Smooth muscle cell (in vitro differentiated cells): ENCODE data around the gene NRP2. TPM values are rescaled to one million over a fixed set of nuclear protein-coding genes. Genes with fewer than 3 reads are reported as not detected.

Experiments used
- DNase-seq: peaks from one replicate; lab custom pipeline; 2025; ENCODE audit not compliant: unreplicated experiment; lab: John Stamatoyannopoulos, UW
- H2AFZ ChIP-seq: fragments of 200-600 bp; sonication (generic); 2 replicates; pipeline ENCODE4 v1.6.0; 2016; ENCODE audit warnings: antibody characterized with exemption, low read depth, mild to moderate bottlenecking
- H3F3A ChIP-seq: fragments of 200-600 bp; sonication (generic); 2 replicates; pipeline ENCODE4 v1.6.0; 2017; ENCODE audit warnings: antibody characterized with exemption, low read depth
- H3K27ac ChIP-seq: fragments of 200-600 bp; sonication (generic); 2 replicates; pipeline ENCODE4 v1.5.1; 2016; ENCODE audit warnings: low read depth, mild to moderate bottlenecking
- H3K27me3 ChIP-seq: fragments of 200-600 bp; sonication (generic); 2 replicates; pipeline ENCODE4 v1.6.1; 2016; ENCODE audit warnings: low read depth, mild to moderate bottlenecking
- H3K36me3 ChIP-seq: fragments of 200-600 bp; sonication (generic); 2 replicates; pipeline ENCODE4 v1.5.1; 2016; ENCODE audit warnings: low read depth
- H3K4me1 ChIP-seq: fragments of 200-600 bp; sonication (generic); 2 replicates; pipeline ENCODE4 v1.5.1; 2016; ENCODE audit warnings: low read depth
- H3K4me2 ChIP-seq: fragments of 200-600 bp; sonication (generic); 2 replicates; pipeline ENCODE4 v1.6.0; 2016; ENCODE audit warnings: mild to moderate bottlenecking
- H3K4me3 ChIP-seq: fragments of 200-600 bp; sonication (generic); 2 replicates; pipeline ENCODE4 v1.5.1; 2016; ENCODE audit warnings: mild to moderate bottlenecking
- H3K79me2 ChIP-seq: fragments of 200-600 bp; sonication (generic); 2 replicates; pipeline ENCODE4 v1.6.0; 2016; ENCODE audit warnings: low read depth, mild to moderate bottlenecking
- H3K9ac ChIP-seq: fragments of 200-600 bp; sonication (generic); 2 replicates; pipeline ENCODE4 v1.6.0; 2016; ENCODE audit warnings: low read depth
- H3K9me3 ChIP-seq: fragments of 200-600 bp; sonication (generic); replicated peaks from 2 replicates; pipeline ENCODE4 v1.5.1; 2016; ENCODE audit warnings: low read depth
- H4K20me1 ChIP-seq: fragments of 200-600 bp; sonication (generic); 2 replicates; pipeline ENCODE4 v1.6.0; 2016; ENCODE audit warnings: low read depth
- CTCF ChIP-seq: fragments of 200-600 bp; sonication (generic); IDR thresholded peaks from 2 replicates; pipeline ENCODE4 v1.5.1; 2017; ENCODE audit warnings: borderline replicate concordance, mild to moderate bottlenecking, antibody characterized with exemption; ENCODE audit not compliant: insufficient read depth, poor library complexity, severe bottlenecking
- WGBS: methylation state at CpG from one replicate; pipeline ENCODE4 v1.1.7; 2016; ENCODE audit warnings: low lambda C conversion rate; 5-methylcytosine and 5-hydroxymethylcytosine counted together
- polyA plus RNA-seq: library from polyadenylated mRNA; unstranded; fragments of >200 nt; fragmentation: Nextera tagmentation; extraction: Ambion mirVana; gene quantifications from 2 replicates; pipeline ENCODE4 v1.2.1, GENCODE V29; 2016
- total RNA-seq: library from RNA; depleted of rRNA; stranded (reverse); fragments of >200 nt; gene quantifications from 2 replicates; pipeline ENCODE4 v1.2.3, GENCODE V29; 2014

Gene NRP2
- total and polyA plus RNA-seq, 2 experiments from 2014 or later: 58.4 to 96.1 TPM

GRCh38 chr2:205738117-205738968 is 56.0 kb downstream of the NRP2 start:
- Histone ChIP-seq H3F3A (peaks cover 4% of the 10 kb centered on the region), H3K4me3 (no peak overlapping the region), H3K27ac (no peak overlapping the region), H3K27me3 (no peaks in the 10 kb centered on the region), H3K36me3 (peaks cover 20% of the 10 kb centered on the region), H3K4me2 (no peak overlapping the region), H4K20me1 (no peaks in the 10 kb centered on the region), H2AFZ (no peak overlapping the region), H3K4me1 (peaks cover 14% of the 10 kb centered on the region), H3K9me3 (no peaks in the 10 kb centered on the region), H3K79me2 (no peaks in the 10 kb centered on the region), H3K9ac (no peak overlapping the region)
- no peak for TF ChIP-seq CTCF
- 91% methylated on average over 15 of the region's 15 CpGs for WGBS
- DNase-seq: no peak

DNA sequence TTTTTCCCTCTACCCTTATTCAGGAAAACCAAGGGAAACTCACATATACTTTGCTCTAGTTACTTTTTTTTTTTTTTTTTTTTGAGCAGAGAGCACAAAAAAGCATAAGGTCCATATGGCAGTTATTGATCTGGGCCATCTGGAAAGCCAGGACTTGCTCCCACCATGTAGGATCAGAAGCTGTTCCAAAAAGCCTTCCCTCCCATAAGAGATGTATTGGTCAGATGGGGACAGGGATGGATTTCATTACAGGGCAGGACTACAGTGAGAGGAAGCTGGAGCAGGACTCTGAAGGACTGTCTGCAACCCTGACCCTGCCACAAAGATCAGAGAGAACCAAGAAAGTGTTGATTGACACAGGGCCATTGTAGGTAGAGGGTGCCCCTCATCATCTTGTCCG is 57.3 kb downstream of the NRP2 start:
- Histone ChIP-seq H3K9ac (no peak overlapping the region), H3K4me1 (peaks cover 5% of the 10 kb centered on the region), H3K27ac (no peak overlapping the region), H3K27me3 (no peaks in the 10 kb centered on the region), H3K9me3 (no peaks in the 10 kb centered on the region), H3K36me3 (peaks cover 22% of the 10 kb centered on the region), H3F3A (peaks cover 4% of the 10 kb centered on the region), H3K79me2 (no peaks in the 10 kb centered on the region), H3K4me2 (no peak overlapping the region), H2AFZ (no peak overlapping the region), H4K20me1 (no peaks in the 10 kb centered on the region), H3K4me3 (no peak overlapping the region)
- TF ChIP-seq CTCF: no peak
- no peak for DNase-seq
- WGBS: 100% methylated on average over 1 of the region's 1 CpG

- H3K79me2 ChIP-seq: no peaks in the 10 kb centered on the region
- H3K4me3 ChIP-seq: no peak overlapping the region
- no peaks in the 10 kb centered on the region for H4K20me1 ChIP-seq
- TF ChIP-seq CTCF: no peak
- no peak overlapping the region for H2AFZ ChIP-seq
- DNase-seq: no peak
- H3K9ac ChIP-seq: no peak overlapping the region
- H3K27me3 ChIP-seq: no peaks in the 10 kb centered on the region
- no peak overlapping the region for H3K4me2 ChIP-seq
- no peaks in the 10 kb centered on the region for H3F3A ChIP-seq
- 98% methylated on average over 8 of the region's 8 CpGs for WGBS
- H3K27ac ChIP-seq: no peak overlapping the region
- peaks cover 23% of the 10 kb centered on the region for H3K36me3 ChIP-seq
- no peaks in the 10 kb centered on the region for H3K9me3 ChIP-seq
- no peaks in the 10 kb centered on the region for H3K4me1 ChIP-seq
Observed at GRCh38 chr2:205740381-205740780, 58.1 kb downstream of the NRP2 start.
